Renal pelvis (tissue), 4 donors: Measurements from ENCODE around the gene TMEM31. TPM values are rescaled to one million over a fixed set of nuclear protein-coding genes. Genes with fewer than 3 reads are reported as not detected.
"Not testable (repeated sequence)": the region's sequence is repeated elsewhere in the genome, so short reads cannot be mapped to it uniquely, and the experiment has no call there.

Experiments used
- DNase-seq: peaks from one replicate; pipeline ENCODE4 v3.0.0-alpha.2; 2013
- polyA plus RNA-seq, 3 donors: library from polyadenylated mRNA; unstranded; fragments of 120-200 nt; gene quantifications; one replicate each; pipeline ENCODE4 v1.2.1, GENCODE V29; 2013; ENCODE audit not compliant: insufficient read length in 3 of 3

The TMEM31 gene
- polyA plus RNA-seq, 3 donors, result 1.4 to 1.6 (median 1.5) TPM

DNA sequence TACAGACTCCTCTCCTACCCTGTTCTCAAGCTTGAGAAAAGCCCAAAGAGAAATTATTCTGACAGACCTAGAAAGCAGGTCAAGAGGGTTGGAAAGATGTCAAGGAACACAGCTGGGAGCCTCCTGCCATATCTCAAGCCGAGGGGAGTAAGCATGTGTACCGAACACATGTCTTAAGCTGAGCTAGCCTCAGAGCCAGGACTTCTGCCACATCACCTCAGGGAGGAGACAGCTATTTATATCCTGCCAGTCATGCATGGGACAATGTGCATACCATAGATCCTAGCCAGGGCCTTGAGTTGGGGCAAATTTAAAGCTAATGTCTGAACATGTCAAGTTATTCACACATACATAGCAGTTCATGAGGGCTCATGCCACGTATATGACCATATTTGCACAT, 11.8 kb downstream of the TMEM31 start:
- DNase-seq, result no peak

DNA sequence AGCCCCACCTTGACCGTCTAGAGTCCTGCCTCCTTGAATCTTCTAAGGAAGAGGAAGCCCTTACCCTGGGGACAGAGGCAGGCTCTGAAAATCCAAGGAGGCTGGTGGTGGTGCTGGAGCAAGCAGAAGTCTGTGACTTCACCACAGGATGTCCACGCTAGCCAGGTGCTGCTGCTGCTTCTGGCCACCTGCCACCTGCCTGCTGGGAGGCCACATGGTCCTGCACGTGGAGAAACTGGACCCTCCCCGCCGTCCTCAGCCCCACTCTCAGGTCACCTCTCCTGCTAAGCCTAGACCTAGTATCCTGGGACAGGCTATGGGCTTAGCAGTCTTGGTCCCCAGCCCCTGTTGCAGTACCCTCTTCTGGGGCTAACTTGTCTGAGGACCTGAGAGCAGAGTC, 15.8 kb downstream of the TMEM31 start:
- no peak for DNase-seq

- DNase-seq, result no peak
Measured at GRCh38 chrX:103727115-103727514, 16.4 kb downstream of the TMEM31 start.

GRCh38 chrX:103729015-103729414, 18.3 kb downstream of the TMEM31 start:
- DNase-seq, result no peak

DNA sequence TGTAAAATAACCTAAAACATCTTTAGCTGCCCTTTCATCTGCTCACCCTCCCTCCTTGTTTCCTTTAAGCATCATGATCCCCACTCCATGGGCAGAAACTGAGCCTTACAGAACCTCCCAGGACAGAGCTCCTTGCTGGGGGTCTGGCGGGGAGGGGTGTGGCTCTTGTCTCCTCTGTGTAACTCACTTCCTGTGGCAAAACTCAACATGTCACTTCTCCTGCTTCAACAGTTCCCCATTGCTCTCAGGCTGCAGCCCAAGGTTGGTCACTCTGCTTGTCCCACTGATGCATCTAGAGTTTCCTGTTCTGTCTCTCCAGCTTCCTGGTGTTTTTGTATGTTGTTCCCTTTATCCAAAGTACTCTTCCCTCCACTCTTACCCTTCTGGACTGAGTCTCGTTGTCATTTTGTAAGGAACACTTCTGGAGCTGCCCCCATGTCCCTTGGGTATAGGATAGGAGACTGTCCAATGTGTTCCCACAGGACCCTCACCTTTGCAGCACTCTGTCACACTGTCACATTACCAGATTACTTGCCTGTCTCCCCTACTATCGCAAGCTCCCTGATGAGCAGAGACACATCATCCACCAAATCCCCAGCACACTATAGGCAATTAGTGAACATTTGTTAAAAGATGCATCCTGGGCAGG, 19.6 kb downstream of the TMEM31 start:
- DNase-seq, result no peak

DNA sequence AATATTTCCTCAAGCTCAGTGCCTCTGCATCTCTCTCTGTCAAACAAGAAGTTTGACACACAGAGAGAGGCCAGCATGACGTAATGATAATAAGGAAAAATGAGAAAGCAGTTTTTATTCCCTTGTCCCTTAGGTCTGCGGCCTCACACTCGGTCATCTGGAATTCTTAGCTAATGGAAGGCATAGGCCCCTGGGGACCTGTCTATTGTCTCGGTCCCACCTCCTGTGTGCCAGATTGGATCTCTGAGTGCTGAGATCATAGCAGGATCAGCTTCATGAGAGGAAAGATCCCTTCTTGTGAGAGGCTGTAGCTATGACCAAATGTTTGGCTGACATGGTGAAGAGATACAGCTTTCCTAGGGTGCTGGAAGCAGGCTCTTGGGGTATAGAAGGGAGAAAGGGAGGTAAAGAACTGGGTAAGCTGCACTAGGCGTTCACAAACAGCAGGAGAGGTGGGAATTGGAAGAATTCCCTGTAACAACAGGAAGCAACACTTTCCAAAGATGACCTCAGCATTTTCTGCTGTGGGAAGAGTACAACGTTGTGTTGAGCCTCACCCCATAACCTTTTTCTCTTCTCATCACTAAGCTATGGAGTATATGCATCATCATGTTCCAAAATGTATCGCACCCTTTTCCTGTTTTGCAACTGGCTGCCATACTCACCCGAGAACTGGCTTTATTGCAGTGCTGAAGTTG, 20.2 kb downstream of the TMEM31 start:
- DNase-seq, result no peak

GRCh38 chrX:103733017-103733416, 22.3 kb downstream of the TMEM31 start:
- DNase-seq, result no peak

GRCh38 chrX:103734125-103734760, 23.5 kb downstream of the TMEM31 start:
- DNase-seq, result no peak

DNA sequence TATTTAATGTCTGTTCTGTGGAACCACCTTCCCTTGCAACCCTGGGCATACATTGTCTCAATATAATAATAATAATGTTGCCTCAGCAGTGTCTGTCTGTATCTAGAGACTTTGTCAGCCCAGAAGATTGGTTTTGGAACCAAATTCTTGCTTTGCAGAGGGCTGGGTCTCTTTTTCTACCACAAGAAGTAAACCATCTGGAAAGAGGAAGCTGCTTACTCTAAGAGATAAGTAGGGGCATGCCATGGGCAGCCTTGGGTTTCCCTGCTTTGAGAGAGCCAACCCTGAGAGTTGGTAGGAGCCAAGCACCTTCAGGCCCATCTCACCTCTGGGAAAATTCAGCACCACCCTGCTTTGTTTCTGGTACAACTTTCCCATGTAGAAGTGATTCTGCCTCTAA, 27.0 kb downstream of the TMEM31 start:
- no peak for DNase-seq

DNA sequence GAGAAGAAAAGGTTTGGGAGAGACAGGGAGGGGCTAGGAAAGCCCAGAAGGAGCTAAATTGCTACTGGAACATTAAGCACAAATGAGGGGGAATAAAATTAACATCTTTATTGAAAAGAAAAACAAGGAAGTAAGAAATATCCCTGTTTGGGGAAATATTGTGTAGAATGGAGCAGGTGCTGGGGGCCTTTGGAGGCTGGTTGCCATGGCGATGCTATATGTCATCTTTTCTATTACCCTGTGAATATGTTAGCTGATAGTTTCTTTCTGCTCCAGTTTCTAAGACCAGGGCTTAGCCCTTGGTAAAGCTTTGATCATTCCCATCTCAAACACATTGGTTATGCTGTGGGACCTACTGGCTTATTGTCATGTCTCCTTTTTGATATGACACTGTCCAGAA, 28.7 kb downstream of the TMEM31 start:
- DNase-seq, result no peak

DNA sequence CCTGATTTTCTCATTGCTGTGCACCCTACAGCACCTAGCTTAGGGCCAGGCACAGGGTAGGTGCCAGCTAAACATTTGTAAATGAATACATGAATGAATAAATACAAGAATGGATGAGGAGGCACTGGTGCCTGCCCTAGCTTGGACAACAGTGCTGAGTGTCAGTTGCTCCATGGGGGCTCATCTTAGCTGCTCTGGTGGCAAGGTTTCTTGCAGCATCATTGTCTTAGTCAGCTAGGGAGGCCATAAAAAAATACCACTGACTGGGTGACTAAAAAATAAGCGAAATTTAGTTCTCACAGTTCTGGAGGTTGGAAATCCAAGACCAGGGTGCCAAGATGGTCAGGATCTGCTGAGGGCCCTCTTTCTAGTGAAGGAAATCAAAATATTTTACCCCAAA, 31.2 kb downstream of the TMEM31 start:
- no peak for DNase-seq

- no peak for DNase-seq
Measured at GRCh38 chrX:103742339-103742738, 31.6 kb downstream of the TMEM31 start.

DNA sequence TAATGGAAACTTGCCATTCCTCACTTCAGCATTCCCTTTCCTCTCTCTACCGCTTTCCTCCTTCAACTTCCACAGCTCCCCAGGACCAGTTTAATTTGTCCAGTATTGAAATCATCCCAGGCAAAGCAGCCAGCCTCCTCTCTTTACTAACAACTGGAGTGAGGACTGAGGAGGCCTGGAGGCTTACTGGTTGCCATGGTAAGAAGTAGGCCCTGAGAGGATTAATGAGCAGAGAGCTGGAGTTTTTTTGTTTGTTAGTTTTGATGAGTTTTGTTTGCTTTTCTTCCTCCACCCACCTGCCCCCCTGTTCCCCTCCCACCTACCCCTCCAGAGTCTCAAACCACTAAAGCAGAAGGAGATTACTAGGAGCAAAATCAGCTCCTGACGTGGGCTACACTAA, 36.5 kb downstream of the TMEM31 start:
- DNase-seq, result no peak

DNA sequence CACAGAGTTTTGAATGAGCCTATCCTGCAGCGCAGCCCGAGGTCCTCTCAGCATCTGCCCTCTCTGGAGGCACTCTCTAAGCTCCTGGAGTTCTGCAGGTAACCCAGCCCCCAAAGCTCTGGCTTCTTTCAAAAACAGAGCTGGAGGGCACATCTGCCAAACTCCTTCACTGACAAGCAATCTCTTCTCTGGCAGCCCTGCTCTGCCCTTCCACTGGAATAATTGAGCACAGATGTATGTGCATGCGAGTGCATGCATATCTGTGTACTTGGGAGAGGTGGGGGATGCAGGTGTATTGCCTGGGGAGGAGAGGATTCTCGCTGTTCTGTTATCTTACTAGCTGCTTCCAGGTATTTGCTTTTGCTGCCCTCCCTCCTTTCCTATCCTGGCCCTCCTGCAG, 43.7 kb downstream of the TMEM31 start:
- no peak for DNase-seq

GRCh38 chrX:103756736-103757135, 46.0 kb downstream of the TMEM31 start:
- no peak for DNase-seq

DNA sequence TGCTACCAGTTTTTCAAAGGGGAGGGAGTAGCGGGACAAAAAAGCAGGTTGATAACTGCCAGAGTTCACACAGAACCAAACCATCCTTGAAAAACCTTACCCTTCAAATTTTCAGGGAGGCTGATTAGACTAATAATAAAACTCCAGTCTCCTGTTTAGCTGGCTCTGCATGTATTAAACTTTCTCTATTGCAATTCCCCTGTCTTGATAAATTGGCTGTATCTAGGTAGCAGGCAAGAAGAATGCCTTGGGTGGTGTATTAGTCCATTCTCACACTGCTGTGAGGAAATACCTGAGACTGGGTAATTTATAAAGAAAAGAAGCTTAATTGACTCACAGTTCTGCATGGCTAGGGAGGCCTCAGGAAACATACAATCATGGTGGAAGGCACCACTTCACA, 47.8 kb downstream of the TMEM31 start:
- no peak for DNase-seq

- not testable (repeated sequence) for DNase-seq
Measured at GRCh38 chrX:103763541-103763940, 52.8 kb downstream of the TMEM31 start.

Other genes starting within 250 kb of the TMEM31 start
- 1 to 10 TPM; 2.4 to 4.8 (median 4.3) TPM for gene RAB40A, start 191.4 kb upstream of the TMEM31 start, polyA plus RNA-seq
- 100 to 1,000 TPM; 146 to 187 (median 170) TPM for gene TCEAL4, start 125.4 kb upstream of the TMEM31 start, polyA plus RNA-seq
- gene TCEAL3, start 102.9 kb upstream of the TMEM31 start, polyA plus RNA-seq, result 10 to 100 TPM; 31.7 to 39.0 (median 35.2) TPM
- 10 to 100 TPM; 25.4 to 32.3 (median 27.6) TPM for gene TCEAL1, start 81.9 kb upstream of the TMEM31 start, polyA plus RNA-seq
- 100 to 1,000 TPM; 292 to 311 (median 308) TPM for gene MORF4L2, start 24.2 kb upstream of the TMEM31 start, polyA plus RNA-seq
- 10 to 100 TPM in 1 of 3 donors, 1 to 10 TPM in 2; 4.1 to 10.4 (median 5.4) TPM for gene PLP1, start 65.9 kb downstream of the TMEM31 start, polyA plus RNA-seq
- 1 to 10 TPM; 2.4 to 2.6 (median 2.5) TPM for gene RAB9B, start 121.3 kb downstream of the TMEM31 start, polyA plus RNA-seq